Hematopoietic multipotent progenitor cell treated with erythropoietin and hydrocortisone succinate and interleukin-3 and kit ligand, for 4 days (in vitro differentiated cells): Measurements from ENCODE around the gene MORC2.

ENCODE experiments used
- DNase-seq: peaks from one replicate; pipeline ENCODE4 v3.0.0-alpha.2; 2015

MORC2 gene

GRCh38 chr22:30948930-30949342 is 19.6 kb downstream of the MORC2 start:
- no peak for DNase-seq

- DNase-seq = peak; percentile 70
Observed at GRCh38 chr22:30947816-30948454, 20.6 kb downstream of the MORC2 start.

- DNase-seq = no peak
Observed at GRCh38 chr22:30947173-30947815, 21.3 kb downstream of the MORC2 start.

- no peak for DNase-seq
Observed at GRCh38 chr22:30946354-30946753, 22.2 kb downstream of the MORC2 start.

- DNase-seq = no peak
Observed at GRCh38 chr22:30945653-30946052, 22.9 kb downstream of the MORC2 start.

- no peak for DNase-seq
Observed at GRCh38 chr22:30944986-30945385, 23.6 kb downstream of the MORC2 start.

- DNase-seq = peak; percentile 59
Observed at GRCh38 chr22:30943368-30943767, 25.2 kb downstream of the MORC2 start.

GRCh38 chr22:30941363-30941740 is 27.2 kb downstream of the MORC2 start:
- DNase-seq = no peak

- DNase-seq = peak; percentile 43
Observed at GRCh38 chr22:30940685-30941362, 27.8 kb downstream of the MORC2 start.

GRCh38 chr22:30934053-30934452 is 34.5 kb downstream of the MORC2 start:
- DNase-seq = no peak

- no peak for DNase-seq
Observed at GRCh38 chr22:30933457-30933856, 35.1 kb downstream of the MORC2 start.

- DNase-seq = no peak
Observed at GRCh38 chr22:30932661-30933060, 35.9 kb downstream of the MORC2 start.

- no peak for DNase-seq
Observed at GRCh38 chr22:30931541-30932300, 36.9 kb downstream of the MORC2 start.

- DNase-seq = no peak
Observed at GRCh38 chr22:30930228-30930627, 38.3 kb downstream of the MORC2 start.

GRCh38 chr22:30928401-30928800 is 40.2 kb downstream of the MORC2 start:
- DNase-seq = no peak

GRCh38 chr22:30927806-30928205 is 40.8 kb downstream of the MORC2 start:
- no peak for DNase-seq

GRCh38 chr22:30926706-30927105 is 41.9 kb downstream of the MORC2 start:
- DNase-seq = no peak

GRCh38 chr22:30925667-30926066 is 42.9 kb downstream of the MORC2 start:
- no peak for DNase-seq

GRCh38 chr22:30923168-30923900 is 45.2 kb downstream of the MORC2 start:
- no peak for DNase-seq

GRCh38 chr22:30922151-30922611 is 46.4 kb downstream of the MORC2 start:
- peak; percentile 88 for DNase-seq

GRCh38 chr22:30921108-30921507 is 47.5 kb downstream of the MORC2 start:
- peak; percentile 26 for DNase-seq

- DNase-seq = peak; percentile 91
Observed at GRCh38 chr22:30920407-30920806, 48.2 kb downstream of the MORC2 start.

- DNase-seq = no peak
Observed at GRCh38 chr22:30919973-30920372, 48.6 kb downstream of the MORC2 start.
